Calu3 (cell line): ENCODE data around the gene WASF1. TPM values are rescaled to one million over a fixed set of nuclear protein-coding genes. Genes with fewer than 3 reads are reported as not detected.
"Not testable (repeated sequence)": the region's sequence is repeated elsewhere in the genome, so short reads cannot be mapped to it uniquely, and the experiment has no call there.

ENCODE experiments used
- BruUV-seq: library from RNA; stranded (reverse); fragments of 400-500 nt; replicated peaks from 2 replicates; lab custom pipeline; 2021; lab: Mats Ljungman, UMichigan
- CTCF ChIA-PET: fragments of 300-600 bp; sonication (Branson Sonifier 250); formaldehyde crosslinking; loops from one replicate; lab custom pipeline; 2022; ENCODE audit warnings: antibody characterized with exemption; lab: Charles Lee
- DNase-seq: peaks from one replicate; pipeline ENCODE4 v3.0.0; 2022
- H3K27ac Mint-ChIP-seq: one replicate; pipeline ENCODE4 v1.8.0; 2022; ENCODE audit warnings: mixed read lengths; ENCODE audit not compliant: unreplicated experiment
- H3K27me3 Mint-ChIP-seq: one replicate; pipeline ENCODE4 v1.8.0; 2022; ENCODE audit warnings: mixed read lengths; ENCODE audit not compliant: unreplicated experiment
- H3K36me3 Mint-ChIP-seq: one replicate; pipeline ENCODE4 v1.8.0; 2022; ENCODE audit warnings: mild to moderate bottlenecking, moderate library complexity, mixed read lengths; ENCODE audit not compliant: insufficient read depth, unreplicated experiment
- H3K4me1 Mint-ChIP-seq: one replicate; pipeline ENCODE4 v1.8.0; 2022; ENCODE audit warnings: mild to moderate bottlenecking, low read depth, mixed read lengths; ENCODE audit not compliant: unreplicated experiment
- H3K4me3 Mint-ChIP-seq: one replicate; pipeline ENCODE4 v1.8.0; 2022; ENCODE audit warnings: mild to moderate bottlenecking, low read depth, moderate library complexity, mixed read lengths; ENCODE audit not compliant: unreplicated experiment
- H3K9me3 Mint-ChIP-seq: one replicate; pipeline ENCODE4 v1.8.0; 2022; ENCODE audit warnings: low read depth, mixed read lengths; ENCODE audit not compliant: unreplicated experiment
- CTCF ChIP-seq: fragments of 200-600 bp; IDR thresholded peaks from one replicate; pipeline ENCODE4 v1.8.0; 2022; ENCODE audit warnings: antibody characterized with exemption; ENCODE audit not compliant: unreplicated experiment
- intact Hi-C: fragments of 100-400 bp; cut with micrococcal nuclease; formaldehyde crosslinking; loops from one replicate; pipeline ENCODE4 v1.10.0; 2022; ENCODE audit not compliant: unreplicated experiment
- total RNA-seq: library from RNA; stranded (reverse); gene quantifications from 2 replicates; pipeline ENCODE4 v1.2.3, GENCODE V29; 2022

WASF1 gene
- total RNA-seq, 1 experiment from 2014 or later = 12.7 TPM

- intact Hi-C loops = no loop called here
- Mint-ChIP-seq H3K27ac (no peak overlapping the region), H3K4me1 (no peaks in the 10 kb centered on the region), H3K4me3 (no peak overlapping the region), H3K36me3 (no peaks in the 10 kb centered on the region), H3K9me3 (no peaks in the 10 kb centered on the region), H3K27me3 (no peaks in the 10 kb centered on the region)
- no TSS peak for BruUV-seq
- CTCF ChIA-PET = no interaction called here
- DNase-seq = no peak
- TF ChIP-seq CTCF = no peak
Measured at GRCh38 chr6:110083875-110084585, 95.4 kb downstream of the WASF1 start.

GRCh38 chr6:110075406-110075805 lies 104.1 kb downstream of the WASF1 start:
- intact Hi-C loops = no loop called here
- no peak overlapping the region for H3K4me3 Mint-ChIP-seq
- H3K4me1 Mint-ChIP-seq = no peaks in the 10 kb centered on the region
- peaks cover 38% of the 10 kb centered on the region for H3K27me3 Mint-ChIP-seq
- CTCF ChIA-PET = no interaction called here
- H3K27ac Mint-ChIP-seq = no peak overlapping the region
- no peaks in the 10 kb centered on the region for H3K9me3 Mint-ChIP-seq
- no peaks in the 10 kb centered on the region for H3K36me3 Mint-ChIP-seq
- BruUV-seq = no TSS peak
- no peak for TF ChIP-seq CTCF
- no peak for DNase-seq

- H3K27ac Mint-ChIP-seq, H3K9me3 Mint-ChIP-seq, DNase-seq, H3K4me3 Mint-ChIP-seq, CTCF ChIA-PET, H3K36me3 Mint-ChIP-seq, intact Hi-C loops, H3K4me1 Mint-ChIP-seq, BruUV-seq: not testable (repeated sequence)
- peaks cover 57% of the 10 kb centered on the region for H3K27me3 Mint-ChIP-seq
Measured at GRCh38 chr6:110073474-110073873, 106.0 kb downstream of the WASF1 start.

- intact Hi-C loops = no loop called here
- DNase-seq = no peak
- BruUV-seq = no TSS peak
- no peak overlapping the region for H3K27ac Mint-ChIP-seq
- no peaks in the 10 kb centered on the region for H3K9me3 Mint-ChIP-seq
- peaks cover 93% of the 10 kb centered on the region for H3K27me3 Mint-ChIP-seq
- CTCF ChIA-PET = interaction anchor here (0.6 kb wide), 1 partner anchor 10 kb away, joined by 3 read pairs; no protein-coding TSS in a partner anchor
- no peak overlapping the region for H3K4me3 Mint-ChIP-seq
- TF ChIP-seq CTCF = no peak
- no peaks in the 10 kb centered on the region for H3K4me1 Mint-ChIP-seq
- no peaks in the 10 kb centered on the region for H3K36me3 Mint-ChIP-seq
Measured at GRCh38 chr6:110068592-110068967, 110.9 kb downstream of the WASF1 start.
